GM23338 (cell line): Measurements from ENCODE around the gene IMPA2. TPM values are rescaled to one million over a fixed set of nuclear protein-coding genes. Genes with fewer than 3 reads are reported as not detected.

ENCODE experiments used
- ATAC-seq: fragments of 200-7000 bp; cut with Tn5 transposase; 3 replicates; pipeline ENCODE4 v1.9.1; 2020
- DNase-seq: peaks from one replicate; pipeline ENCODE4 v3.0.0-alpha.2; 2015; ENCODE audit warnings: low spot score
- H2AFZ ChIP-seq: fragments of 200-600 bp; sonication (generic); 2 replicates; pipeline ENCODE4 v1.8.0; 2016; ENCODE audit warnings: antibody characterized with exemption, mild to moderate bottlenecking, moderate library complexity
- H3F3A ChIP-seq: fragments of 200-600 bp; sonication (generic); replicated peaks from 2 replicates; pipeline ENCODE4 v1.8.0; 2017; ENCODE audit warnings: antibody characterized with exemption, mixed run types, low read depth
- H3K27ac ChIP-seq: fragments of 200-600 bp; sonication (generic); 2 replicates; pipeline ENCODE4 v1.6.1; 2016; ENCODE audit warnings: low read depth
- H3K27me3 ChIP-seq: fragments of 200-600 bp; sonication (generic); 2 replicates; pipeline ENCODE4 v1.8.0; 2016; ENCODE audit warnings: mild to moderate bottlenecking, mixed run types, moderate library complexity; ENCODE audit not compliant: insufficient read depth
- H3K36me3 ChIP-seq: fragments of 200-600 bp; sonication (generic); 2 replicates; pipeline ENCODE4 v1.8.0; 2016; ENCODE audit warnings: mild to moderate bottlenecking; ENCODE audit not compliant: insufficient read depth
- H3K4me1 ChIP-seq: fragments of 200-600 bp; sonication (generic); 2 replicates; pipeline ENCODE4 v1.8.0; 2016; ENCODE audit warnings: mild to moderate bottlenecking, moderate library complexity; ENCODE audit not compliant: insufficient read depth
- H3K4me2 ChIP-seq: fragments of 200-600 bp; sonication (generic); 2 replicates; pipeline ENCODE4 v1.7.1; 2017; ENCODE audit warnings: mixed run types
- H3K4me3 ChIP-seq: fragments of 200-600 bp; sonication (generic); 2 replicates; pipeline ENCODE4 v1.6.1; 2016; ENCODE audit warnings: mixed run types
- H3K79me2 ChIP-seq: fragments of 200-600 bp; sonication (generic); replicated peaks from 2 replicates; pipeline ENCODE4 v1.8.0; 2017; ENCODE audit warnings: mild to moderate bottlenecking; ENCODE audit not compliant: insufficient read depth
- H3K9me2 ChIP-seq: fragments of 200-600 bp; sonication (generic); 2 replicates; pipeline ENCODE4 v1.8.0; 2017; ENCODE audit not compliant: insufficient read depth
- H4K20me1 ChIP-seq: fragments of 200-600 bp; sonication (generic); replicated peaks from 2 replicates; pipeline ENCODE4 v1.8.0; 2017; ENCODE audit warnings: mild to moderate bottlenecking; ENCODE audit not compliant: insufficient read depth
- H3K27ac Mint-ChIP-seq: 2 replicates; pipeline ENCODE4 v1.8.0; 2020; ENCODE audit warnings: inconsistent platforms, mild to moderate bottlenecking, moderate library complexity, mixed read lengths
- H3K27me3 Mint-ChIP-seq: 3 replicates; pipeline ENCODE4 v1.8.0; 2022; ENCODE audit warnings: low read depth, mild to moderate bottlenecking, moderate library complexity, mixed read lengths, inconsistent platforms; ENCODE audit not compliant: insufficient read depth, poor library complexity
- H3K36me3 Mint-ChIP-seq: 3 replicates; pipeline ENCODE4 v1.8.0; 2021; ENCODE audit warnings: low read depth, mild to moderate bottlenecking, inconsistent platforms, moderate library complexity, mixed read lengths
- H3K4me1 Mint-ChIP-seq: 3 replicates; pipeline ENCODE4 v1.8.0; 2020; ENCODE audit warnings: mild to moderate bottlenecking, inconsistent platforms, mixed read lengths
- H3K4me3 Mint-ChIP-seq: 3 replicates; pipeline ENCODE4 v1.8.0; 2021; ENCODE audit warnings: moderate library complexity, mild to moderate bottlenecking, inconsistent platforms, mixed read lengths
- H3K9me3 Mint-ChIP-seq: 3 replicates; pipeline ENCODE4 v1.8.0; 2020; ENCODE audit warnings: moderate library complexity, mild to moderate bottlenecking, inconsistent platforms, mixed read lengths
- CREB1 ChIP-seq: fragments of 250-450 bp; sonication (Bioruptor Pico); IDR thresholded peaks from 2 replicates; pipeline ENCODE4 v1.5.0; 2020; ENCODE audit warnings: low read depth, mild to moderate bottlenecking, moderate library complexity
- CTCF ChIP-seq, 2 experiments: fragments of 200-600 bp in 1 of 2; sonication (generic) in 1 of 2; conservative IDR thresholded peaks; 2 replicates each; pipeline versions ENCODE4 v1.5.1 to v1.6.1; 2016 to 2017; ENCODE audit warnings: antibody characterized with exemption in 2 of 2, low read depth in 2 of 2, mild to moderate bottlenecking in 2 of 2, moderate library complexity in 1 of 2
- EZH2 ChIP-seq: fragments of 200-600 bp; sonication (generic); IDR thresholded peaks from one replicate; pipeline ENCODE4 v1.8.0; 2017; ENCODE audit warnings: antibody characterized with exemption, mild to moderate bottlenecking, low read depth; ENCODE audit not compliant: unreplicated experiment
- EZH2phosphoT487 ChIP-seq: fragments of 200-600 bp; sonication (generic); IDR thresholded peaks from one replicate; pipeline ENCODE4 v1.8.1; 2018; ENCODE audit warnings: antibody characterized with exemption; ENCODE audit not compliant: unreplicated experiment
- JUNB ChIP-seq: IDR thresholded peaks from one replicate; pipeline ENCODE4 v1.6.1; 2016; ENCODE audit warnings: antibody characterized with exemption; ENCODE audit not compliant: unreplicated experiment
- NANOG ChIP-seq: IDR thresholded peaks from 2 replicates; pipeline ENCODE4 v1.6.1; 2016; ENCODE audit warnings: antibody characterized with exemption, borderline replicate concordance
- POLR2AphosphoS5 ChIP-seq: IDR thresholded peaks from 2 replicates; pipeline ENCODE4 v1.6.1; 2016; ENCODE audit warnings: antibody characterized with exemption, low read depth
- STAT1 ChIP-seq: IDR thresholded peaks from one replicate; pipeline ENCODE4 v1.6.1; 2016; ENCODE audit warnings: antibody characterized with exemption; ENCODE audit not compliant: unreplicated experiment
- ZNF114 ChIP-seq: fragments of 250-450 bp; sonication (Bioruptor Pico); IDR thresholded peaks from 2 replicates; pipeline ENCODE4 v1.5.0; 2020; ENCODE audit warnings: mild to moderate bottlenecking, moderate library complexity
- ZNF331 ChIP-seq: fragments of 250-450 bp; sonication (Bioruptor Pico); IDR thresholded peaks from 2 replicates; pipeline ENCODE4 v1.5.0; 2020; ENCODE audit warnings: low read depth, mild to moderate bottlenecking, moderate library complexity
- ZNF462 ChIP-seq: fragments of 250-450 bp; sonication (Bioruptor Pico); IDR thresholded peaks from 2 replicates; pipeline ENCODE4 v1.5.0; 2020; ENCODE audit warnings: mild to moderate bottlenecking, moderate library complexity
- polyA plus RNA-seq: library from polyadenylated mRNA; unstranded; fragments of >200 nt; fragmentation: Nextera tagmentation; extraction: Ambion mirVana; gene quantifications from 2 replicates; pipeline ENCODE4 v1.2.1, GENCODE V29; 2016
- total RNA-seq: library from RNA; depleted of rRNA; stranded (reverse); fragments of >200 nt; shearing (Covaris generic); gene quantifications from 2 replicates; pipeline ENCODE4 v1.2.3, GENCODE V29; 2014
- TF ChIP-seq, protein P1 (sequence below): IDR thresholded peaks from 2 replicates; pipeline ENCODE4 v1.6.1; 2016; ENCODE audit warnings: antibody characterized with exemption
- TF ChIP-seq, protein P2 (sequence below): IDR thresholded peaks from one replicate; pipeline ENCODE4 v1.6.1; 2018; ENCODE audit warnings: antibody characterized with exemption; ENCODE audit not compliant: unreplicated experiment

Gene IMPA2
- total and polyA plus RNA-seq, 2 experiments from 2014 or later: 50.4 to 122 TPM

DNA sequence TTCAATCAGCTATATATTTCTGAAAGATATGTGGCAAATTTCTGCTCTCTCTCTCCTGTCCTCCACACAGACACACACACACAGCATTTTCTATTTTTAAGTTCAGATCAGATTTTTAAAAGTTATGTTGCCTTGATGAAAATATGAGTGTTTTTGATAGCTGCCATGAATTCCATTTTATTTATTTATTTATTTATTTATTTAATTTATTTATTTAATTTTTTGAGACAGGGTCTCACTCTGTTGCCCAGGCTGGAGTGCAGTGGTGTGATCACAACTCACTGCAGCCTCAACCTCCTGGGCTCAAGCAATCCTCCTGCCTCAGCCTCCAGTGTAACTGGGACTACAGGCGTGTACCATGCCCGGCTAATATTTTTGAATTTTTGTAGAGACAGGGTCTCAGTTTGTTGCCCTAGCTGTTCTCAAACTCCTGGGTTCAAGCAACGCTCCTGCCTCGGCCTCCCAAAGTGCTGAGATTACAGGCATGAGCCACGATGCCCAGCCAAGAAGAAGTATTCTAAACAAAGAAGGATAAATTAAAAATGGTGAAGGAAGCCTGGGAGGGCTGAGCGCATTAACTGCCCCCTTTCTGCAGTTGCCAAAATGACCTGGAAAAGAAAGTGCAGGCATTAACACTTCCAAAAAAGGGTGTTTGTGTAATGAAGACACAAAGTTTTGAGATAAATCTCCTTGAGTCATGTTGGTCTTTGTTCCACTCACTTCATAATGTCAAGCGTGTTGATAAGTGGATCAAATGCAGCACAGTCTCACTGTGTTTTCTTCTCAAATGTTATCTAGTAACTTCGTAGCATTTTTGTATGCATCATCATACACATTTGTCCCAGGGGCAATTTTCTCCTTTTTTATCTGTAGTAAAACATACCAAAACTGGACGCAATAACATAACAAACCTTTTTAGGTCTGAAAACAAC, 11.1 kb upstream of the IMPA2 start:
- Histone ChIP-seq H4K20me1 (no peaks in the 10 kb centered on the region), H3K9me2 (no peaks in the 10 kb centered on the region), H2AFZ (peak overlapping the region; percentile 16; the same call in 1 of the 2 replicates), H3K4me2 (no peak overlapping the region), H3F3A (no peaks in the 10 kb centered on the region), H3K4me3 (no peak overlapping the region), H3K36me3 (no peaks in the 10 kb centered on the region), H3K79me2 (no peaks in the 10 kb centered on the region), H3K4me1 (no peaks in the 10 kb centered on the region), H3K27ac (no peak overlapping the region), H3K27me3 (no peaks in the 10 kb centered on the region)
- Mint-ChIP-seq H3K9me3 (no peaks in the 10 kb centered on the region), H3K27ac (no peak overlapping the region), H3K27me3 (peaks cover 3% of the 10 kb centered on the region), H3K4me1 (no peaks in the 10 kb centered on the region), H3K36me3 (no peaks in the 10 kb centered on the region), H3K4me3 (no peak overlapping the region)
- no peak for TF ChIP-seq EZH2
- no peak for TF ChIP-seq CREB1 (CRISPR knock-in tag)
- no peak for TF ChIP-seq CTCF (conservative IDR thresholded peaks at IDR 0.05; ENCODE audit: low read depth in 2 of 2)
- no peak for TF ChIP-seq NANOG
- TF ChIP-seq, protein P1, sequence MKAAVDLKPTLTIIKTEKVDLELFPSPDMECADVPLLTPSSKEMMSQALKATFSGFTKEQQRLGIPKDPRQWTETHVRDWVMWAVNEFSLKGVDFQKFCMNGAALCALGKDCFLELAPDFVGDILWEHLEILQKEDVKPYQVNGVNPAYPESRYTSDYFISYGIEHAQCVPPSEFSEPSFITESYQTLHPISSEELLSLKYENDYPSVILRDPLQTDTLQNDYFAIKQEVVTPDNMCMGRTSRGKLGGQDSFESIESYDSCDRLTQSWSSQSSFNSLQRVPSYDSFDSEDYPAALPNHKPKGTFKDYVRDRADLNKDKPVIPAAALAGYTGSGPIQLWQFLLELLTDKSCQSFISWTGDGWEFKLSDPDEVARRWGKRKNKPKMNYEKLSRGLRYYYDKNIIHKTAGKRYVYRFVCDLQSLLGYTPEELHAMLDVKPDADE: no peak
- TF ChIP-seq ZNF114 (CRISPR knock-in tag): no peak
- TF ChIP-seq POLR2AphosphoS5: no peak
- no peak for TF ChIP-seq ZNF331
- no peak for TF ChIP-seq JUNB
- no peak for TF ChIP-seq STAT1
- no peak for TF ChIP-seq EZH2phosphoT487
- TF ChIP-seq ZNF462 (CRISPR knock-in tag): no peak
- TF ChIP-seq, protein P2, sequence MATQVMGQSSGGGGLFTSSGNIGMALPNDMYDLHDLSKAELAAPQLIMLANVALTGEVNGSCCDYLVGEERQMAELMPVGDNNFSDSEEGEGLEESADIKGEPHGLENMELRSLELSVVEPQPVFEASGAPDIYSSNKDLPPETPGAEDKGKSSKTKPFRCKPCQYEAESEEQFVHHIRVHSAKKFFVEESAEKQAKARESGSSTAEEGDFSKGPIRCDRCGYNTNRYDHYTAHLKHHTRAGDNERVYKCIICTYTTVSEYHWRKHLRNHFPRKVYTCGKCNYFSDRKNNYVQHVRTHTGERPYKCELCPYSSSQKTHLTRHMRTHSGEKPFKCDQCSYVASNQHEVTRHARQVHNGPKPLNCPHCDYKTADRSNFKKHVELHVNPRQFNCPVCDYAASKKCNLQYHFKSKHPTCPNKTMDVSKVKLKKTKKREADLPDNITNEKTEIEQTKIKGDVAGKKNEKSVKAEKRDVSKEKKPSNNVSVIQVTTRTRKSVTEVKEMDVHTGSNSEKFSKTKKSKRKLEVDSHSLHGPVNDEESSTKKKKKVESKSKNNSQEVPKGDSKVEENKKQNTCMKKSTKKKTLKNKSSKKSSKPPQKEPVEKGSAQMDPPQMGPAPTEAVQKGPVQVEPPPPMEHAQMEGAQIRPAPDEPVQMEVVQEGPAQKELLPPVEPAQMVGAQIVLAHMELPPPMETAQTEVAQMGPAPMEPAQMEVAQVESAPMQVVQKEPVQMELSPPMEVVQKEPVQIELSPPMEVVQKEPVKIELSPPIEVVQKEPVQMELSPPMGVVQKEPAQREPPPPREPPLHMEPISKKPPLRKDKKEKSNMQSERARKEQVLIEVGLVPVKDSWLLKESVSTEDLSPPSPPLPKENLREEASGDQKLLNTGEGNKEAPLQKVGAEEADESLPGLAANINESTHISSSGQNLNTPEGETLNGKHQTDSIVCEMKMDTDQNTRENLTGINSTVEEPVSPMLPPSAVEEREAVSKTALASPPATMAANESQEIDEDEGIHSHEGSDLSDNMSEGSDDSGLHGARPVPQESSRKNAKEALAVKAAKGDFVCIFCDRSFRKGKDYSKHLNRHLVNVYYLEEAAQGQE: no peak
- DNase-seq (no peak), ATAC-seq (no peak)
